ENCODE data around the gene STK40.

- no peak for TF ChIP-seq CTCF (IDR thresholded peaks at IDR 0.05; ENCODE audit: low read depth, low read length, poor library complexity, severe bottlenecking)
- no peak for TF ChIP-seq EZH2phosphoT487 (IDR thresholded peaks at IDR 0.05; ENCODE audit: borderline replicate concordance, low read length)
Measured at GRCh38 chr1:36397378-36398230, 11.9 kb upstream of the STK40 start, which contains the start of gene LSM10.

All from DOHH2 (cell line).